ENCODE data around the gene EHMT1. TPM values are rescaled to one million over a fixed set of nuclear protein-coding genes. Genes with fewer than 3 reads are reported as not detected.

EHMT1 gene
- total RNA-seq, 6 experiments from 2014 or later: 41.0 to 116 (median 46.9) TPM

DNA sequence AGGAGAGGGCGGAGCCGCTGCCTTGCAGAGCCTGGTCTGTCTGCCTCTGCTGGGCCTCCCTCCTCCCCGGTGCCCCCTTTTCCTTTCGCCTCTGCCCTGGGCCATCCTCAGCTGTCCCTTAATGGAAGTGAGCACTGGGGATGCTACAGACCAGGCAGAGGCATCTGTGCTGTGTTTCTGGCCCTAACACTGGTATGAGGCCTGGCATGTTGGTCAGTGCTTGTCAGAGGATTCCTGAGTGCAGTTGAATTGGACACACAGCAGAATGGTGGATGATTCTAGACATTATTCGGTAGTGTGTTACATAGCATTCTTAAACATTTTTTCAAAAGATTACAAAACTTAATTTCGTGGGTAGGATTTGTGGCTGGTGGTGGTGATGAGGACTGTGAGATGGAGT lies 88.6 kb downstream of the EHMT1 start:
- DNase-seq: no peak
- no peak overlapping the region for H3K27ac Mint-ChIP-seq

DNA sequence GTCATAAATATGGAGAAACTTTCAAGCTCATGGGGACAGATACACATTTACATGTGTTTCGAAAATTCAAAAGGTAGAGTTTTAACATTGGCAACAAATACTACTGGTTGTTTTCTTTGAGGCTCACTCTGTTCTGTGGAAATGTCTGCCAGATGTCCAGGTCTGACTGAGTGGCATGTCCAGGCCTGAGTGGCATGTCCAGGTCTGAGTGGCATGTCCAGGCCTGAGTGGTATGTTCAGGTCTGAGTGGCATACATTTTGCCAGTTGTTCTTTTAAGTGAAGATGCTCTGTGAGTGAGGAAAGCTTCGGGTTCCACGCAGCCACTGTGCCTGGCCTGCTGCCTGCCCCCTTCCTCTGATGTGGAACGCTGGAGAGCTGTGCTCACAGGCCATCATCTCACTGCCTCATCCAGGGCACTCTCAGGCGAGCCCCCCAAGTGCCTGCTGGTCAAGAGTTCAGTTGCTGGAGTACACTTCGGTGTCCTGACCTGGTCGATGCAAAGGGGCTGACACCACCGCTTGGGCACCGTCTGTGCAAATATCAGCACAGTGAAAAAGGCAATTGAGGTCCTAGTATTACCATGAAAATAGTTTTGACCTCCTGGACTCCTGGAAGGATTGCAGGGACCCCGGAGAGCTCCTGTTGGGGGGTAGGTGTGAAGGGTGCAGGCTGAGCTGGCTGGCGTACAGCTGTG lies 89.9 kb downstream of the EHMT1 start:
- TF ChIP-seq, protein P1, sequence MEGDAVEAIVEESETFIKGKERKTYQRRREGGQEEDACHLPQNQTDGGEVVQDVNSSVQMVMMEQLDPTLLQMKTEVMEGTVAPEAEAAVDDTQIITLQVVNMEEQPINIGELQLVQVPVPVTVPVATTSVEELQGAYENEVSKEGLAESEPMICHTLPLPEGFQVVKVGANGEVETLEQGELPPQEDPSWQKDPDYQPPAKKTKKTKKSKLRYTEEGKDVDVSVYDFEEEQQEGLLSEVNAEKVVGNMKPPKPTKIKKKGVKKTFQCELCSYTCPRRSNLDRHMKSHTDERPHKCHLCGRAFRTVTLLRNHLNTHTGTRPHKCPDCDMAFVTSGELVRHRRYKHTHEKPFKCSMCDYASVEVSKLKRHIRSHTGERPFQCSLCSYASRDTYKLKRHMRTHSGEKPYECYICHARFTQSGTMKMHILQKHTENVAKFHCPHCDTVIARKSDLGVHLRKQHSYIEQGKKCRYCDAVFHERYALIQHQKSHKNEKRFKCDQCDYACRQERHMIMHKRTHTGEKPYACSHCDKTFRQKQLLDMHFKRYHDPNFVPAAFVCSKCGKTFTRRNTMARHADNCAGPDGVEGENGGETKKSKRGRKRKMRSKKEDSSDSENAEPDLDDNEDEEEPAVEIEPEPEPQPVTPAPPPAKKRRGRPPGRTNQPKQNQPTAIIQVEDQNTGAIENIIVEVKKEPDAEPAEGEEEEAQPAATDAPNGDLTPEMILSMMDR (IDR thresholded peaks at IDR 0.05): no peak
- Mint-ChIP-seq H3K36me3 (ENCODE audit: low read depth) (peaks cover 20% of the 10 kb centered on the region), H3K27me3 (ENCODE audit: insufficient read depth) (peaks cover 8% of the 10 kb centered on the region), H3K4me3 (no peak overlapping the region), H3K27ac (no peak overlapping the region), H3K4me1 (ENCODE audit: low read depth) (peaks cover 12% of the 10 kb centered on the region; the same call in 1 of the 2 replicates), H3K9me3 (peaks cover under 1% of the 10 kb centered on the region)
- no peak for DNase-seq

More for the DNA sequence above, 88.6 kb downstream of the EHMT1 start:
- no peak overlapping the region for H3K4me3 Mint-ChIP-seq
- peaks cover 8% of the 10 kb centered on the region for H3K27me3 Mint-ChIP-seq (ENCODE audit: insufficient read depth)
- TF ChIP-seq, protein P1 (IDR thresholded peaks at IDR 0.05): no peak
- H3K36me3 Mint-ChIP-seq (ENCODE audit: low read depth): peaks cover 20% of the 10 kb centered on the region
- peaks cover 12% of the 10 kb centered on the region; the same call in 1 of the 2 replicates for H3K4me1 Mint-ChIP-seq (ENCODE audit: low read depth)
- peaks cover 11% of the 10 kb centered on the region for H3K9me3 Mint-ChIP-seq

DNA sequence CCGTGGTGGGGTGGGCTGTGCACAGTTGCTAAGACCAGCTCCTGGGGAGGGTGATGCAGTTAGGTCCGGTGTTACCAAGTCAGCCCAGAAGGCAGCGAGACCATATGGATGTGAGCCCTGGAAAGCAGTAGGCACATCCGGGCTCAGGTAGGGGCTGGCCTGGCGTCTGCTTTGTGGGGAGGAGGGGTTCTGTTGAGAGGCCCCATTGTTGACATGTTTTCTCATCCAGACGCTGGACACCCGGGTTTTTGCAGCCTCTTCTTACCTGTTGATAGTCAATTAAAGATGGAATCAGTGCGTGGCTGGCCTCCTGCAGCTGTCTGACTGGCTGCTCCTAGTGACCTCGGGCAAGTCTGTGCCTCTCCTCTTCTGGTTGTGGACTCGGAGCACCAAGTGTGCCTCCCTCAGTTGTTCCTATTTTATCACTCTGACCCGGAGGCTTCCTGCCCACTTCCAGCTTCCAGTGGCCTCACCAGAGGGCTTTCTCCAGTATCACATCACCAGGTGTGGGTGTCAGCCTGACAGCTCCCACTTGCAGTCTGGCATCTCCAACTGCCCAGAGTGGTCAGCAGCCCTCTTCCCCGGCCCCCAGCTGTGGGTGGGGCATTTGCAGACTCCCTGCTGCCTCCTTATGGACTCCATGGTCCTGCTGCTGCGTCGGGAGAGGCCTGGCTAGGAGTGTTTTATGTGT lies 90.8 kb downstream of the EHMT1 start:
- H3K4me3 Mint-ChIP-seq: no peak overlapping the region
- TF ChIP-seq, protein P1 (IDR thresholded peaks at IDR 0.05): no peak
- no peak overlapping the region for H3K27ac Mint-ChIP-seq
- H3K4me1 Mint-ChIP-seq (ENCODE audit: low read depth): peaks cover 6% of the 10 kb centered on the region; the same call in 1 of the 2 replicates
- H3K27me3 Mint-ChIP-seq (ENCODE audit: insufficient read depth): peaks cover 4% of the 10 kb centered on the region; the same call in 1 of the 2 replicates
- peaks cover 5% of the 10 kb centered on the region for H3K9me3 Mint-ChIP-seq
- H3K36me3 Mint-ChIP-seq (ENCODE audit: low read depth): peaks cover 28% of the 10 kb centered on the region
- DNase-seq: no peak

DNA sequence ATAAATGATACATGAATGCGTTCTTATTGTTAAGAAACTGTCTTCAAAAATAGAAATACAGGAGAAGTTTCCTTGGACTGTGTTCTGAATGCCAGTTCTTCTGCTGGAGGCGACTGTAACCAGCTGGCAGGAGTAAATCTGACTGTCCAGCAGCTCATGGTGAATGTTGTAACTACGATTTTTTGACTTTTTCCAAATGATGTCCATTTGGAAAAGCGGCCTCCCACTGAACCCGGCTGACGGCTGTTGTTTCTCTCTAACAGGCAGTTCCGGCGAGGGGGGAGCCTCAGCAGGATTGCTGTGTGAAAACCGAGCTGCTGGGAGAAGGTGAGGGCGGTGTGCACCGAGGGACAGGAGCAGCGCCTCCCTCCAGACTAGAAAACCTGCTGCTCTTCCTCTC lies 91.9 kb downstream of the EHMT1 start:
- Mint-ChIP-seq H3K4me3 (no peak overlapping the region), H3K27me3 (ENCODE audit: insufficient read depth) (peaks cover 6% of the 10 kb centered on the region; the same call in 1 of the 2 replicates), H3K4me1 (ENCODE audit: low read depth) (peaks cover 6% of the 10 kb centered on the region; the same call in 1 of the 2 replicates), H3K36me3 (ENCODE audit: low read depth) (peaks cover 40% of the 10 kb centered on the region), H3K9me3 (peaks cover 14% of the 10 kb centered on the region), H3K27ac (no peak overlapping the region)
- TF ChIP-seq, protein P1 (IDR thresholded peaks at IDR 0.05): no peak
- no peak for DNase-seq

DNA sequence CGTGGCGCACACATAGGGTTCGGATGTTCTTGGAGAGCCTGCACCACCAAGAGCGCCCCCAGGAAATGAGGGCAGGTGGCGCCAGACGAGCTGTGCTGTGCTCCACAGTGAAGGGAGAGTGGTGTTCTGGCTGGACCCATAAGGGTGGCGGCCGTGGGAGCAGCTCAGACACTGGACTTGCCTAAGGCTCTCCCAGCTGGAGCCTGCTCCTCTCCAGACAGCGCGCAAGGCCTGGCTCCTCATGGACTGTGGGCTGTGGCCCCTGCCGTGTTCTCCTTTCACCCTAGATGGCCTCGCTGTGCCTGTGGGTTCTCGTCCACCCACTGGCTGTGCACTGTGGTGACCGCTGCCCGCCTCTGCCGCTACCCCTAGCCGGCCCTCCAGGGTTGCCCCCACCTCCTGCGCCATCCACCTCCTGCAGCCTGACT lies 92.9 kb downstream of the EHMT1 start:
- H3K4me1 Mint-ChIP-seq (ENCODE audit: low read depth): peaks cover 6% of the 10 kb centered on the region; the same call in 1 of the 2 replicates
- H3K4me3 Mint-ChIP-seq: no peak overlapping the region
- TF ChIP-seq, protein P1 (IDR thresholded peaks at IDR 0.05): no peak
- peaks cover 20% of the 10 kb centered on the region for H3K9me3 Mint-ChIP-seq
- no peak overlapping the region for H3K27ac Mint-ChIP-seq
- peaks cover 6% of the 10 kb centered on the region; the same call in 1 of the 2 replicates for H3K27me3 Mint-ChIP-seq (ENCODE audit: insufficient read depth)
- H3K36me3 Mint-ChIP-seq (ENCODE audit: low read depth): peaks cover 46% of the 10 kb centered on the region
- no peak for DNase-seq

All from HFFc6 (cell line).